NCI-H526 treated with DMSO at 0.1 percent for 48 hours (cell line): ENCODE measurements around the gene OSBPL10.

ENCODE experiments used
- DNase-seq: peaks from one replicate; lab custom pipeline; 2025; lab: John Stamatoyannopoulos, UW

Gene OSBPL10

DNA sequence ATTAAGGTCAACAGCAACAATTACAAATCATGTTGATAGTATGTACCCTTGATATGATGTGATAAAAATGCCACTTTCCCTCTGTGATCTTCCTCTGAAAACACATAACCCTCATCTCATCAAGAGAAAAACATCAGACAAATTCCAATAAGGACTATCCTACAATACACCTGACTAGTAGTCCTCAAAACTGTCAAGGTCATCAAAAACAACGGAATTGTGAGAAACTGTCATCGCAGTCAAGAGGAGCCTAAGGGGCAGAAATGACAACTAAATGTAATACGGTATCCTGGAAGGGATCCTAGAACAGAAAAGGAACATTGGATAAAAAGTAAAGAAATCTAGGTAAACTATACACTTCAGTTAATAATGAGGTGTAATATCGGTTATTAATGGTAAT lies 59.2 kb downstream of the OSBPL10 start:
- DNase-seq: no peak

- DNase-seq: no peak
These were observed 60.8 kb downstream of the OSBPL10 start for GRCh38 chr3:31920310-31920709.

DNA sequence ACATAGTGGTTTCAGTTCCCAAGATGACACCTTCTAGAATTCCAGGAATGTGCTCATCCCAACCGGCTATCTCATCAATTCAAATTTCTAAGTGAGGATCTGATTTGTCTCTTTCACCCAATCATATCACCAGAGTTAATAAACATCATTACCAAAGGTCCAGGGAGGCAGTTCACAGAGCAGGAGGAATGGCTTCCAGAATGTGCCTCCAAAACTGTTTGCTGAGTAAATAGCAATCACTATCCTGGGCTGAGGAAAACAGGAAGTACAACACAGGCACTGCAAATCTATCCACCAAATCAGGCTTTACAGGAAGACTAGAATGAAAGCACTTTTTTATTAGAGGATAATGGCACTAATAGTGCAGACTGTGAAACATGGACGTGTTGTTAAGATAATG lies 61.5 kb downstream of the OSBPL10 start:
- DNase-seq: no peak

GRCh38 chr3:31918179-31919150 lies 62.6 kb downstream of the OSBPL10 start:
- DNase-seq: no peak

DNA sequence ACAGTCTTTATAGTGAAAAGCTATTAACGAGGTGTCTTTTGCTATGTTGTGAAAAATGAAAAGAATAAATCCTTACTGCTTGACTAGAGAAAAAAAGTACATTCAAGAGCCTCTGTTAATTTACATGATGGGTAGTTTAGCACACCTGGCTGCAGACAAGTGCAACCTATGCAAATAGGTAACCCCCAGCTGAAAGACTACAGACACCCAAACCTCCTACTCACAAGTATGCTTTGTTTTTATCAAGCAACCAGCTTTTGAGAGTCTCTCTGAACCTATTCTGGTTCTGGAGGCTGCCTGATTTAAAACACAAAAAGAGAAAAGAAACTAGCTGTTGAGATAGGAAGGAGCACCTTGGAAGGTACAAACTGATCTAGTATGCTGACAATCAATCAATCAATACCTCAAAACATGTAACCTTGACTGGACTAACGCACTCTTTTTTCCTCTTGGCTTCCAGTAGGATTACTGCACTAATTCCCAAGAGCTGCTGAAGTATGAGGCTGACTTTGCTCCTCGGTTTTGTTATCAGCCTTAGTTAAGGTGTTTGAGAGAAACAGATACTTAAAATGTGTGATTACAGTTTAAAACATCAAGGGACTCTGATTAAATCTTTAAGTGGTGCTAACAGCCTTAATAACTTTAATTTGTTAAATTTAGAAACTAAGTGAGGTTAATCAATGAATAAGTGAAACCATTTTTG lies 63.6 kb downstream of the OSBPL10 start:
- DNase-seq: peak; percentile 45

GRCh38 chr3:31911643-31912042 lies 69.4 kb downstream of the OSBPL10 start:
- DNase-seq: no peak

- no peak for DNase-seq
These were observed 69.9 kb downstream of the OSBPL10 start for GRCh38 chr3:31911124-31911523.

GRCh38 chr3:31909455-31909854 lies 71.6 kb downstream of the OSBPL10 start:
- DNase-seq: no peak

DNA sequence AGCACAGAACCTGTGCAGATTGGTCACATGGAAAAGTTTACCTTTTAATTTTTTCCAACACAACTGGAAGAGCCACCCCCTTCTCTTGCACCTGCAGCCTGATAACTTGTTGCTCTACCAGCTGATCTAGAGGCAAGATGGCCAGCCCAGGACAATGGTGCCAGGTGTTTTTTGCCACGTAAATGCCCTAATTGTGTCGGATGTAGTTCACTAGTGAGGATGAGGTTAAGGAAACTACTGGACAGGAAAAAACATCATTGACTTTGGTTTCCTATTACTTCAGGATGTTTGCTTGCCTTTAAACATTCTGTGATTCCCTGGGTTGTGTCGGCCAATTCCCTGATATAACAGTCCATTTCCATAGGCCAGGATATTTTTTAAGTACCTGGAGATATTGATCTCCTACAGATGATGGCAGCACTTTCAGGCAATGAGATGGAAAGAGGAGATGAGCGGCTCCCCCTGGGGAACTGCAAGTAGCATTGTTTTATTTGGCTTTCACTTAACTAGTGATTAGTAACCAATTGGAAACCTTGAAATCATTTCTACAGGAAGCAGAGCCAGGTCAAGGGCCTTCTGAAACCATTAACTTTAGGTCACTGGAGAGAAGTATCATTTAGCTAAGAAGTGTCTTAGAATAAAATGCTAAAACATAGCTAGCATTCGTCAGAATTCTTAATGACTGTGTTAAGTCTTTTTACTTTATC lies 72.5 kb downstream of the OSBPL10 start:
- no peak for DNase-seq

DNA sequence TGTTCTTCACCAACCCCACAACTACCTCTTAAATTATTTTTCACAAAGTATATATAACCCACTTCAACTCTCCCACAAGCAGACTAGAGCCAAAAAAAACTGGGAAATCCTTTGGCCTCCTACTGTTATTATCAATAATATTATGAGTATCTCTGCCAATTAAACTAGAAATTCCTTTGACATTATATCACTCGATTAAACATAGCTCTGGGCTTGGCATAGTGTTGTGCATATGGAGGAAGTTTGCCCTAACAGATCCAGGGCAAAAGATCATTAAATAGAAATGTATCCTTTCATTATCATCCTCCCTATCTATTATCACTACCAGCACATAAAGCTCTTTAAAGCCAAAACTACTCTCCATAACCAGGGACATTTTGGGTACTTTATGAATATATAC lies 74.9 kb downstream of the OSBPL10 start:
- no peak for DNase-seq

DNA sequence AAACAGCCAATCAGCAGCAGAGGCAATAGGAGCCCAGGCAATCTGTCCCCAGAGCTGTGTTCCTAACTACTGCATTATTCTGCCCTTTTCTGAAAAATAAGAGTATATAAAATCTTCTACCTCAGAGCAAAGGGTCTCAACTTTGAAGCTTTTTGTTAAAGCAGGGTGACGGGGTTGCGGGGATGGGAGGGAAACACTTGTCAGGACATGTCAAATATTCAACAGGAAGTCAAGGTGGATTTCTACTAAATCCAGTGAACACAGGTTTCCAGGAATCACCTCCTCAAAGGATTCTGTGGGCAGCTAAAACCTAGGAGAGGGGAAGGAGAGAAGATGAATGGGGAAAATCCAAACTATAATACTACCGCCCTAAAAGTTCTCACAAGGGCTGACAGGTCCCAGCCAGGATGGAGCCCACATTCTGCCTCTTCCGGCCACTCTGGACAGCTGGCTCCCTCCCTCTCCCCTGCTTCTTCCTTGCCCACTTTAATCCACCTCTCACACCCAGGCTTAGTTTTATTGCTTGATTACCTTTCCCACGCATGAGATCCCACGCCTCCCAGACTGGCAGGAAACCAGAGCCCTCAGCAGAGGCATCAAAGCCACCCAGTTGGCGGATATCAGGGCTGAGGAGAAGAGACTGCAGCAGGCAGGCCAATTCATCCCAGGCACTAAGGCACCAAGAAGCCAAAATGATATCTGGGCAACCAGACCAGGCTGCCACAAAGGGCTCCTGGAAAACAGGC lies 77.2 kb downstream of the OSBPL10 start:
- no peak for DNase-seq

GRCh38 chr3:31900583-31900982 lies 80.5 kb downstream of the OSBPL10 start:
- no peak for DNase-seq

DNA sequence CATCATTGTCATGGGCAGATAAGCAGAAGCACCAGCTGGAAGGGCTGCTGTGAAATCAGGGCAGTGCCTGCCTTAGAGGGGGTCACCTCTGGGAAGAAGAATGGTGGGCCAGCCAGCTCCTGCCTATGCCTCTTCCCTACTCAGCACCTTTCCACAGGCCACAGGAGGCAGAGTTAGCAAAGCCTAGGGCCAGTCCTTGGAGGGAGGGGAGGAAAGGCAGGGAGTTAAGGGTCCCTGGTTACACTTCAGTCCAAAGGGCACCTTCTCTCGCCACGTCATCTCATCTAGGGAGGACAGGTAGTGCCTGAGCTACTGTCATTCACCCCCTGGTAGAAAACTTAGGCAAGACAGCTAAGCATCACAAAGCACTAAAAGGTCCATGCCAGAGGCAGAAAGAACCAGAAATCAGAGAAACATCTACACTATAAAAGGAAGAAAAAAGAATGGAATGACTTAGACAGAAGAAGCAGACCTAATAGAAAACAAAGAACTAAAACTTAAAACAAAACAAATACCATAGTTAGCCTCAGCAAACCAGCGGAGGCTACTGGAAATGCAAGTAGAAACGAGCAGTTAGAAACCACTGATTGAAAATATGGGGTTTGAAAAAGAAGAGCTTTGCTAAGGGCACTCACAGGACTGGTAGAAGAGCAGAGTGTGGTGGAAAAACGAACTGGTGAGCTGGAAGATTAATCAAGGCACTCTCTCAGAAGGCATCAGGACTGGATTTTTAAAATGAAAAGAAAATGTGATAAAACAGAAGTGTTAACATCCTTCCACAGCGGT lies 84.2 kb downstream of the OSBPL10 start:
- no peak for DNase-seq

- no peak for DNase-seq
These were observed 85.0 kb downstream of the OSBPL10 start for GRCh38 chr3:31896026-31896425.

DNA sequence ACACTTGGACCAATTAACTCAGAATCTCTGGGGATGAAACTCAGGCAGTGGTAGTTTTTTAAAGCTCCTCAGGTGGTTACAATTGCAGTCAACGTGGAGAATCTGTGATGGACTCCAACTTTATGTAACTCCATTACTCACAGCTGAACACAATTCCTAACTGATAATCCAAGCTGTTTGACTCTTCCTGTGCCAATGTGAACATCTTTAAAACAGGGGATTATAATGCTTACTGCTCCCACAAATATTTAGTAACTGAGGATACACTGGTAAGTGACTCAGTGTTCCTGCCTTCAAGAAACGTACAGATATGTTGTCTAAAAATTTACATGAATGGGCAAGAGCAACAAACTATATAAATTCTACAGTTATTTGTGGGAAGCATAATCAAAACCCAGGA lies 85.6 kb downstream of the OSBPL10 start:
- DNase-seq: no peak

DNA sequence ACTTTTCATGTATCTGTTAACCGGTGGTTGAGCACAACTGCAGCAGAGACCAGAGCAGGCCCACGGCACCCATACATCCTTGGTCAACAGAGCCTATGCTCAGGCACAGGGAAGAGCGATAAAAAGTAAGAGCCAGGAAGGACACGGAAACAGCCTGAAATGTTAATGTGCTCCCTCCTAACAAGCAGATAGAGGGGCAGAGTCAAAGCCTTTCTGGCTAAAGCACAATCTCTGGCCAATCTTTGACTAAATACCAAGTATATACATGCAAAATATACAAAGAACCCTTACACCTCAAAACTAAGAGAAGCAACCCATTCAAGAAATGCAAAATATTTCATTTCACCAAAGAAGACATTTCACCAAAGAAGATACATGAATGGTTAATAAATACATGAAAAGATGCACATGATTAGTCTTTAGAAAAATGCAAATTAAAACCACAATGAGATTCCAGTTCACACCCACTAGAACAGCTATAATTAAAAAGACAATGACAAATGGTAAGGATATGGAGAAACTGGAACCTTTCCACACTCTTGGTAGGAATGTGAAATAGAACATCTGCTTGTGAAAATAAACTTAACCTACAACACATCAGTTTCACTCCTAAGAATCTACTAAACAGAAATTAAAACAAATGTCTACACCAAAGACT lies 88.0 kb downstream of the OSBPL10 start:
- no peak for DNase-seq

DNA sequence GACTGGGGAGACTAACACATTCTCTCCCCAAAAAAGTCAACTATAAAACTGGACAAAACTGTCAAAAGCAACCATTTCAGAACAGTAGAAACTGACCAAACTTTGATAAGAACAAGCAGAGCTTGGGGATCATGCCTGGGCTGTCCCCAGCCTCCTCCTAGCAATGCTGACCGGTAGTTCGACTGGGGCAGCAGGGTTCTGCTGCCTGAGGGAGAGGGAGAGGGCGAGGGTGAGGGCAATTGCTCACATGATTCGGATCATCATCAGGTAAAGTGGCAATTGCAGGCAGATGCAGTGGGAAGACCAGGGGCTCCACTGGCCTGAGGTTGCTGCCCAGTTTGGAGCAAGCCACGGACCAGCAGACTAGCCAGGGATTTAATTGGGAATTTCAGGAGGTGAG lies 88.6 kb downstream of the OSBPL10 start:
- no peak for DNase-seq

DNA sequence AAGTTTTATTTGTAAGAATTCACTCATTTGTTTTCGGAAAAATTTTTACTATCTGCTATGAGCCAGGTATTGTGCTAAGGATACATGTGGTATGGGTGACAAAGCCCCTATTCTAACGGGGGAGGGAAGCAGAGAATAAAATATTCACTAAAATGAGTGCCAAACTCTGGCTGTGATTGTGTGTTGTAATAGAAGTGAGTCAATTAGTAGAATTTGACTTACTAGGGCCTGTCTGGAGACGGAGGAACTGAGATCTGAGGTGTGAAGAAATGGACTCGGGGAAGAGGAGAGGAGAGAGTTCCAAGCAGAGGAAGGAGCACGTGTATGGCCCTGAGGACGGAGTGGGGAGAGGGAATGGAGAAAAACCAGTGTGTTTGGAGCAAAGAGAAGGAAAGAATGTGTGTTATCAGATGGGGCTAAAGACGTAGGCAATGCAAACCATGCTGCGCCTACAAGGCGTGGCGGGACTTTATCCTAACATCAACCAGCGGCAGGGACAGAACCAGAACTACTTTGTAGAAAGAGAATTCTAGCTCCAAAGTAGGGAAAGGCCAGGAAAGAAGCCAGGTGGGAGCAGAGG lies 89.1 kb downstream of the OSBPL10 start:
- no peak for DNase-seq

- DNase-seq: no peak
These were observed 90.2 kb downstream of the OSBPL10 start for GRCh38 chr3:31890742-31891469.

DNA sequence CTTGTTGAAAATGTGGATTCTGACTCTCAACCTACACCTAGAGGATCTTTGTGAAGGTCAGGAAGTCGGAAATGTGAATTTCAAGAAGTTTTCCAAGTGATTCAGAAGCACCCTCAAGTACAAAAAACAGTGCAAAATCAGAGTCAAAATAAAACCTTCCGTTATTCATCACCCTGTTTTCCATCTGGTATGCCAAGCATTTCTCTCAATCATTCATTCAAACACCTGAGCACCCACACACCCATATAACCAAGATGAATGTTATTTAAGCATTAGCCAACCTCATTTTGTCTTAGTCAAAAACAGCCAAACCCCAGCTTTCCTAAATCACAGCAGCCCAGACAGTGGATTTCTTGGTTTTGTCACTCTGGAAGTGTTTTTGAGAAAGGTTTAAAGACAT lies 91.1 kb downstream of the OSBPL10 start:
- no peak for DNase-seq
